Left lung (tissue), 10 donors: ENCODE results near the gene TFDP2. TPM values are rescaled to one million over a fixed set of nuclear protein-coding genes. Genes with fewer than 3 reads are reported as not detected.
"Not testable (repeated sequence)": the region's sequence is repeated elsewhere in the genome, so short reads cannot be mapped to it uniquely, and the experiment has no call there.

Experiments
- ATAC-seq: fragments of 200-7000 bp; cut with Tn5 transposase; one replicate; pipeline ENCODE4 v1.9.1; 2020; ENCODE audit warnings: moderate library complexity
- DNase-seq, 4 donors: peaks; one replicate each; pipeline ENCODE4 v3.0.0-alpha.2; 2013 to 2020
- H3K27ac ChIP-seq, 2 donors: fragments of 200-600 bp; sonication (generic) in 1 of 2; one replicate each; pipeline versions ENCODE4 v1.5.0 to v1.8.0; 2020 to 2021
- H3K27me3 ChIP-seq, 2 donors: fragments of 200-600 bp; sonication (generic) in 1 of 2; one replicate each; pipeline versions ENCODE4 v1.5.0 to v1.8.0; 2020 to 2021
- H3K36me3 ChIP-seq, 2 donors: fragments of 200-600 bp; sonication (generic) in 1 of 2; one replicate each; pipeline versions ENCODE4 v1.5.0 to v1.8.0; 2020 to 2021
- H3K4me1 ChIP-seq, 2 donors: fragments of 200-600 bp; one replicate each; pipeline ENCODE4 v1.8.0; 2021
- H3K4me3 ChIP-seq, 2 donors: fragments of 200-600 bp; sonication (generic) in 1 of 2; one replicate each; pipeline versions ENCODE4 v1.5.0 to v1.8.0; 2020 to 2021; ENCODE audit warnings: mild to moderate bottlenecking in 1 of 2
- H3K9me3 ChIP-seq, 2 donors: fragments of 200-600 bp; sonication (generic) in 1 of 2; one replicate each; pipeline versions ENCODE4 v1.5.0 to v1.8.0; 2020 to 2021
- intact Hi-C, 2 donors: fragments of 100-400 bp; cut with DNase I; formaldehyde crosslinking; loops; one replicate each; pipeline versions ENCODE4 v1.11.2 to v1.14.2; 2022
- polyA plus RNA-seq, 6 donors: library from polyadenylated mRNA; unstranded; fragments of 120-200 nt; gene quantifications; one replicate each; pipeline ENCODE4 v1.2.1, GENCODE V29; 2013; ENCODE audit not compliant: insufficient read length in 6 of 6
- total RNA-seq, 2 donors: library from RNA; stranded (reverse); fragmentation: NEBNext Ultra II Directional; extraction: Animal tissue kit (Norgen Biotek cat#: 25700); gene quantifications; one replicate each; pipeline ENCODE4 v1.2.1, GENCODE V29; 2021
- TF ChIP-seq, protein P1 (sequence below), 2 donors: fragments of 200-600 bp; sonication (generic) in 1 of 2; IDR thresholded peaks; one replicate each; pipeline versions ENCODE4 v1.5.0 to v1.8.0; 2021; ENCODE audit warnings: antibody characterized with exemption in 2 of 2
- donor health status: DM: no; HTN: yes; CAD: no.
- donor health status: DM: no; HTN: no; CAD: no.

Gene TFDP2
- total and polyA plus RNA-seq, 8 donors: 21.2 to 73.0 (median 53.6) TPM

GRCh38 chr3:141992512-141992911 is 156.8 kb downstream of the TFDP2 start:
- Histone ChIP-seq H3K4me1 (no peaks in the 10 kb centered on the region), H3K4me3 (no peak overlapping the region), H3K36me3 (peaks cover 0 to 9% of the 10 kb centered on the region in 2 donors), H3K27me3 (no peaks in the 10 kb centered on the region), H3K9me3 (no peaks in the 10 kb centered on the region), H3K27ac (no peak overlapping the region)
- TF ChIP-seq, protein P1, sequence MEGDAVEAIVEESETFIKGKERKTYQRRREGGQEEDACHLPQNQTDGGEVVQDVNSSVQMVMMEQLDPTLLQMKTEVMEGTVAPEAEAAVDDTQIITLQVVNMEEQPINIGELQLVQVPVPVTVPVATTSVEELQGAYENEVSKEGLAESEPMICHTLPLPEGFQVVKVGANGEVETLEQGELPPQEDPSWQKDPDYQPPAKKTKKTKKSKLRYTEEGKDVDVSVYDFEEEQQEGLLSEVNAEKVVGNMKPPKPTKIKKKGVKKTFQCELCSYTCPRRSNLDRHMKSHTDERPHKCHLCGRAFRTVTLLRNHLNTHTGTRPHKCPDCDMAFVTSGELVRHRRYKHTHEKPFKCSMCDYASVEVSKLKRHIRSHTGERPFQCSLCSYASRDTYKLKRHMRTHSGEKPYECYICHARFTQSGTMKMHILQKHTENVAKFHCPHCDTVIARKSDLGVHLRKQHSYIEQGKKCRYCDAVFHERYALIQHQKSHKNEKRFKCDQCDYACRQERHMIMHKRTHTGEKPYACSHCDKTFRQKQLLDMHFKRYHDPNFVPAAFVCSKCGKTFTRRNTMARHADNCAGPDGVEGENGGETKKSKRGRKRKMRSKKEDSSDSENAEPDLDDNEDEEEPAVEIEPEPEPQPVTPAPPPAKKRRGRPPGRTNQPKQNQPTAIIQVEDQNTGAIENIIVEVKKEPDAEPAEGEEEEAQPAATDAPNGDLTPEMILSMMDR (IDR thresholded peaks at IDR 0.05): no peak
- intact Hi-C loops: no loop called here
- ATAC-seq (no peak), DNase-seq (no peak)

DNA sequence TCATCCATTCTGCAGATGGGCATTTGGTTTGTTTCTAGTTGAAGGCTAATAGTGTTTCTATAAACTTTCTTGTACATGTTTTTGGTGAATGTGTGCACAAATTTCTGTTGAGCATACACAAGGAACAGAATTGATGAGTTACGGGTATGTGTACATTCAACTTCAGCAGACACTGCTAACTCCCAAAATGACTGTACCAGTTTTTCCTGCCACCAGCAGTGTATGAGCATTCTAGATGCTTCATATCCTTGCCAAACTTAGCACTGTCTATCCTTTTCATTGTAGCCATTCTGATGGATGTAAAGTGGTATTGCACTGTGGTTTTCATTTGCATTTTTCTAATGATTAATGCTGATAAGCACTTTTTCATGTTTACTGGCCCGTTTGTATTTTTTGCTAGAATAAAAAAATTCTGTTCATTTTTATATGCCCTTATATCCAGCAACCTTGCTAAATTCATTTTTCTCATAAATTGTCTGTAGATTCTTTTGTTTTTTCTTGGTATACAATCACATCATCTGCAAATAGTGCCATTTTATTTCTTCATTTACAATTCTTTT is 162.7 kb downstream of the TFDP2 start:
- DNase-seq: no peak
- Histone ChIP-seq H3K4me1 (no peaks in the 10 kb centered on the region), H3K9me3 (no peaks in the 10 kb centered on the region), H3K27ac (no peak overlapping the region), H3K4me3 (no peak overlapping the region), H3K36me3 (peaks cover 0 to 3% of the 10 kb centered on the region in 2 donors), H3K27me3 (no peaks in the 10 kb centered on the region)
- TF ChIP-seq, protein P1 (IDR thresholded peaks at IDR 0.05): no peak
- no peak for ATAC-seq
- intact Hi-C loops: no loop called here

- TF ChIP-seq, protein P1 (IDR thresholded peaks at IDR 0.05): no peak
- Histone ChIP-seq H3K36me3 (peaks cover 0 to 8% of the 10 kb centered on the region in 2 donors), H3K4me3 (no peak overlapping the region), H3K4me1 (no peaks in the 10 kb centered on the region), H3K27me3 (no peaks in the 10 kb centered on the region), H3K9me3 (no peaks in the 10 kb centered on the region), H3K27ac (no peak overlapping the region)
- DNase-seq: no peak
- intact Hi-C loops: no loop called here
- no peak for ATAC-seq
These were observed 168.3 kb downstream of the TFDP2 start for GRCh38 chr3:141981084-141981483.

- no peak for DNase-seq
- no peak for ATAC-seq
- Histone ChIP-seq H3K9me3 (no peaks in the 10 kb centered on the region), H3K36me3 (peaks cover 0 to 8% of the 10 kb centered on the region in 2 donors), H3K27me3 (no peaks in the 10 kb centered on the region), H3K27ac (no peak overlapping the region), H3K4me3 (no peak overlapping the region), H3K4me1 (no peaks in the 10 kb centered on the region)
- intact Hi-C loops: no loop called here
- TF ChIP-seq, protein P1 (IDR thresholded peaks at IDR 0.05): no peak
These were observed 170.2 kb downstream of the TFDP2 start for GRCh38 chr3:141979050-141979671.

DNA sequence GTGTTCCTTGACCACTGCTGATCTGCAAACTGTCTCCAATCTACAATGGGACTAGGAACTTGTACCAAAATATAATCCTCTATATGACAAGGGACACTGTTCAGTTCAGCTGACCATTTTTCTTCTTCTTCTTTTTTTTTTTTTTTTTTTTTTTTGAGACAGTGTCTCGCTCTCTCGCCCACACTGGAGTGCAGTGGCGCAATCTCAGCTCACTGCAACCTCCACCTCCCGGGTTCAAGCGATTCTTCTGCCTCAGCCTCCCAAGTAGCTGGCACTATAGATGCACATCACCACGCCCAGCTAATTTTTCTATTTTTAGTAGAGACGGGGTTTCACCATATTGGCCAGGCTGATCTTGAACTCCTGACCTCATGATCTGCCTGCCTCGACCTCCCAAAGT is 174.6 kb downstream of the TFDP2 start:
- H3K9me3 ChIP-seq, H3K36me3 ChIP-seq, DNase-seq, H3K4me1 ChIP-seq, H3K4me3 ChIP-seq, intact Hi-C loops, H3K27ac ChIP-seq, ATAC-seq, H3K27me3 ChIP-seq: not testable (repeated sequence)

GRCh38 chr3:141972399-141972798 is 176.9 kb downstream of the TFDP2 start:
- ATAC-seq (no peak), DNase-seq (no peak)
- H3K9me3 ChIP-seq: no peaks in the 10 kb centered on the region
- H3K4me3 ChIP-seq: no peak overlapping the region
- H3K27me3 ChIP-seq: no peaks in the 10 kb centered on the region
- intact Hi-C loops: no loop called here
- H3K27ac ChIP-seq: no peak overlapping the region
- H3K36me3 ChIP-seq: peaks cover 0 to 11% of the 10 kb centered on the region in 2 donors
- TF ChIP-seq, protein P1 (IDR thresholded peaks at IDR 0.05): no peak
- H3K4me1 ChIP-seq: no peaks in the 10 kb centered on the region
